Measurements from ENCODE around the gene PPFIBP2. TPM values are rescaled to one million over a fixed set of nuclear protein-coding genes. Genes with fewer than 3 reads are reported as not detected.

Gene PPFIBP2
- total RNA-seq, 1 donor from 2014 or later: 8.7 TPM

DNA sequence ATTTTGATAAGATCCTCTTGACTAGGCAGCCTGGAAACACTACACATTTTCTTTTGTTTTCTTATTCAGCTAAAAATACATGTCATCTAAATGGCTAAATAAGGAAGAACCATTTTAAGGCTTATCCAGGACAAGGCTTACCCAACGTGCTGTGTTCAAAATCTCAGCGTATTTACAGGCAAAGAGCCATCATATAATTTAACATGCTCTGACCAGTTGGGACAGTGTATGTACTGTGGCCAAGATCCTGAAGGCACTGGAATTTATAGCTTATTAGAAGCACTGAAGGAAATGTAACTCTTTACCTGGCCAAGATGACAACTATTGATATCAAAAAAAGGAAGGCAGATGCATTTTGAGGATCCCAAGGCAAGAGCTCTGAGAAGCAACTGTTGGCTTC lies 71.1 kb downstream of the PPFIBP2 start:
- peaks cover 3% of the 10 kb centered on the region for H3K27me3 Mint-ChIP-seq (ENCODE audit: insufficient read depth, low read depth)

DNA sequence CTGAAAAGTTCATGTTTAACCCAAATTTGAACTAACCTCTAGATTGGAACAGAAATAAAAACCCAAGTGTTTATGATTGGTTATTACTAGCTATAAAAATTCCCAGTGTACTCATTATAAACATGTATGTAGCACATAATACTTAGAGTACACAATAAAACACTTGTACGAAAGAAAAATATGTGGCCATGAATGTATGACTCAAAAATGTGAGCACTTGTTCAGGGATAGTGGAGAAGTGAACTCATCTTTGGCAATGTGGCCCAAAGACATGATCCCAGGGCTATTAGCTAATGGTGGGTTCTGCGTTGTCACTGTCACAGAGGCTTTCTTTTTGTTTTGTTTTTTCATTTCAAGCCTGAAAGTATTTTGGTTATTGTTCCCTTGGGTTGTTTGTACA lies 72.0 kb downstream of the PPFIBP2 start:
- Mint-ChIP-seq H3K4me3 (no peak overlapping the region), H3K27me3 (ENCODE audit: insufficient read depth, low read depth) (peaks cover 3% of the 10 kb centered on the region), H3K36me3 (no peaks in the 10 kb centered on the region), H3K4me1 (peaks cover 2% of the 10 kb centered on the region), H3K9me3 (peaks cover under 1% of the 10 kb centered on the region), H3K27ac (no peak overlapping the region)
- no peak overlapping the region for H2AFZ ChIP-seq (replicated peaks)
- H4K20me1 ChIP-seq (ENCODE audit: low read depth): no peaks in the 10 kb centered on the region
- H3K4me2 ChIP-seq: no peak overlapping the region
- peaks cover 19% of the 10 kb centered on the region for H3K4me1 ChIP-seq
- DNase-seq (ENCODE audit: low spot score): no peak
- no peaks in the 10 kb centered on the region for H3K9me3 ChIP-seq (ENCODE audit: low read depth)
- H3K27ac ChIP-seq: no peak overlapping the region
- H3F3A ChIP-seq (ENCODE audit: low read depth): no peaks in the 10 kb centered on the region
- no peak overlapping the region for H3K9ac ChIP-seq
- H3K36me3 ChIP-seq: no peaks in the 10 kb centered on the region
- no peak overlapping the region for H3K4me3 ChIP-seq
- TF ChIP-seq, protein P1, sequence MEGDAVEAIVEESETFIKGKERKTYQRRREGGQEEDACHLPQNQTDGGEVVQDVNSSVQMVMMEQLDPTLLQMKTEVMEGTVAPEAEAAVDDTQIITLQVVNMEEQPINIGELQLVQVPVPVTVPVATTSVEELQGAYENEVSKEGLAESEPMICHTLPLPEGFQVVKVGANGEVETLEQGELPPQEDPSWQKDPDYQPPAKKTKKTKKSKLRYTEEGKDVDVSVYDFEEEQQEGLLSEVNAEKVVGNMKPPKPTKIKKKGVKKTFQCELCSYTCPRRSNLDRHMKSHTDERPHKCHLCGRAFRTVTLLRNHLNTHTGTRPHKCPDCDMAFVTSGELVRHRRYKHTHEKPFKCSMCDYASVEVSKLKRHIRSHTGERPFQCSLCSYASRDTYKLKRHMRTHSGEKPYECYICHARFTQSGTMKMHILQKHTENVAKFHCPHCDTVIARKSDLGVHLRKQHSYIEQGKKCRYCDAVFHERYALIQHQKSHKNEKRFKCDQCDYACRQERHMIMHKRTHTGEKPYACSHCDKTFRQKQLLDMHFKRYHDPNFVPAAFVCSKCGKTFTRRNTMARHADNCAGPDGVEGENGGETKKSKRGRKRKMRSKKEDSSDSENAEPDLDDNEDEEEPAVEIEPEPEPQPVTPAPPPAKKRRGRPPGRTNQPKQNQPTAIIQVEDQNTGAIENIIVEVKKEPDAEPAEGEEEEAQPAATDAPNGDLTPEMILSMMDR (IDR thresholded peaks at IDR 0.05): no peak
- TF ChIP-seq EZH2phosphoT487 (IDR thresholded peaks at IDR 0.05): no peak
- TF ChIP-seq EZH2 (IDR thresholded peaks at IDR 0.05): no peak
- H3K79me2 ChIP-seq (ENCODE audit: low read depth): no peaks in the 10 kb centered on the region
- no peaks in the 10 kb centered on the region for H3K27me3 ChIP-seq

More for the DNA sequence above, 71.1 kb downstream of the PPFIBP2 start:
- Histone ChIP-seq H3K27me3 (no peaks in the 10 kb centered on the region), H3F3A (ENCODE audit: low read depth) (no peaks in the 10 kb centered on the region), H3K9me3 (ENCODE audit: low read depth) (no peaks in the 10 kb centered on the region), H3K4me2 (no peak overlapping the region), H3K4me3 (no peak overlapping the region), H4K20me1 (ENCODE audit: low read depth) (no peaks in the 10 kb centered on the region), H3K36me3 (no peaks in the 10 kb centered on the region), H3K4me1 (peaks cover 19% of the 10 kb centered on the region), H3K27ac (no peak overlapping the region), H3K9ac (no peak overlapping the region), H3K79me2 (ENCODE audit: low read depth) (no peaks in the 10 kb centered on the region), H2AFZ (replicated peaks) (no peak overlapping the region)
- TF ChIP-seq EZH2 (IDR thresholded peaks at IDR 0.05) (no peak), EZH2phosphoT487 (IDR thresholded peaks at IDR 0.05) (no peak)
- TF ChIP-seq, protein P1 (IDR thresholded peaks at IDR 0.05): no peak
- Mint-ChIP-seq H3K27ac (no peak overlapping the region), H3K4me1 (peaks cover 2% of the 10 kb centered on the region), H3K36me3 (no peaks in the 10 kb centered on the region), H3K9me3 (no peaks in the 10 kb centered on the region), H3K4me3 (no peak overlapping the region)
- DNase-seq (ENCODE audit: low spot score): no peak

DNA sequence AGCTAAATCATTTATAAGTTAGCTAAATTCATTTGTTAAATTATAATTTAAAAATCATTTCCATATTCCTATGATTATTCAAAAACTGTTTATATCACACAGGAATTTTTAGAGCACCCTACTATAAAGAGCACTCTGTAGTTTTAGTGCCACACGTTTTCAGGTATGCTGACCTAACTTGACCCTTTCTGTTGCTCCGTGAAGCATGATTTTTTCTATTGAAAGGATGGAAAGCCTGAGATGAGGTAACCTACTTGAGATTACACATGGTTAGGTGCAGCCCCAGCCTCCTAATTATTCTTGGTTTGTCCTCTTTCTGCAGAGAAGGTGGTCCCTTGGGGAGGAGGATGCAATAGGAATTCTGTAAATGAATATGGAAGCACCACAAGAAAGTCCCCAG lies 72.6 kb downstream of the PPFIBP2 start:
- no peak for TF ChIP-seq EZH2phosphoT487 (IDR thresholded peaks at IDR 0.05)
- peaks cover 2% of the 10 kb centered on the region for H3K9me3 Mint-ChIP-seq
- H3K4me3 Mint-ChIP-seq: no peak overlapping the region
- H3K9ac ChIP-seq: no peak overlapping the region
- no peaks in the 10 kb centered on the region for H3K9me3 ChIP-seq (ENCODE audit: low read depth)
- H3K27me3 Mint-ChIP-seq (ENCODE audit: insufficient read depth, low read depth): peaks cover 3% of the 10 kb centered on the region
- H3K4me2 ChIP-seq: peak overlapping the region; percentile 21
- no peak overlapping the region for H3K27ac ChIP-seq
- H4K20me1 ChIP-seq (ENCODE audit: low read depth): no peaks in the 10 kb centered on the region
- H3K36me3 ChIP-seq: no peaks in the 10 kb centered on the region
- H3K4me1 ChIP-seq: peaks cover 19% of the 10 kb centered on the region
- no peak overlapping the region for H3K4me3 ChIP-seq
- H3K36me3 Mint-ChIP-seq: no peaks in the 10 kb centered on the region
- no peaks in the 10 kb centered on the region for H3F3A ChIP-seq (ENCODE audit: low read depth)
- H3K4me1 Mint-ChIP-seq: peaks cover 2% of the 10 kb centered on the region
- H2AFZ ChIP-seq (replicated peaks): no peak overlapping the region
- H3K79me2 ChIP-seq (ENCODE audit: low read depth): no peaks in the 10 kb centered on the region
- no peak overlapping the region for H3K27ac Mint-ChIP-seq
- no peaks in the 10 kb centered on the region for H3K27me3 ChIP-seq
- DNase-seq (ENCODE audit: low spot score): no peak

DNA sequence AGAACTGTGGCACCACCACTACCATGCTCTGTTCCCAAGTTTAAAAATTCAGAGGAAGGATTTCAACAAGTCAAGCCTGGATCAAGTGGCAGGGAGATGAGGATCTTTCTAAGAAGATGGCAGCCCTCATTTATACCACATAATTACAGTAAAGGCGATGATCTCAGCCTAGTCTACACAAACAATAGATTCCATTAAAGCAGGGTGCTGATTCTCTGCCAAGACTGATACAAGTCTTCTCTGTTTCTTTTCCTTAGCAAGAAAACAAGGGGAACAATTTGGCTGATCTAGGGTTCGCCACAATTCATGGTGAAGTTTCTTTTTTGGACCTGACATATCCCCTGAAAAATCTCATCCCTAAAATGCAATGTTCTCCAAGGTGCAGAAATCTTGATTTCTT lies 73.9 kb downstream of the PPFIBP2 start:
- H3K4me1 ChIP-seq: peaks cover 19% of the 10 kb centered on the region
- no peaks in the 10 kb centered on the region for H3K27me3 ChIP-seq
- Mint-ChIP-seq H3K4me1 (peaks cover 2% of the 10 kb centered on the region), H3K27ac (no peak overlapping the region), H3K36me3 (no peaks in the 10 kb centered on the region), H3K27me3 (ENCODE audit: insufficient read depth, low read depth) (peaks cover 3% of the 10 kb centered on the region), H3K9me3 (peaks cover 2% of the 10 kb centered on the region), H3K4me3 (no peak overlapping the region)
- no peaks in the 10 kb centered on the region for H3K79me2 ChIP-seq (ENCODE audit: low read depth)
- no peak overlapping the region for H3K27ac ChIP-seq
- H2AFZ ChIP-seq (replicated peaks): no peak overlapping the region
- no peaks in the 10 kb centered on the region for H4K20me1 ChIP-seq (ENCODE audit: low read depth)
- no peak overlapping the region for H3K4me3 ChIP-seq
- H3K9me3 ChIP-seq (ENCODE audit: low read depth): no peaks in the 10 kb centered on the region
- DNase-seq (ENCODE audit: low spot score): no peak
- no peak overlapping the region for H3K9ac ChIP-seq
- TF ChIP-seq, protein P1 (IDR thresholded peaks at IDR 0.05): no peak
- no peaks in the 10 kb centered on the region for H3F3A ChIP-seq (ENCODE audit: low read depth)
- H3K36me3 ChIP-seq: no peaks in the 10 kb centered on the region
- H3K4me2 ChIP-seq: no peak overlapping the region

All from neural progenitor cell (in vitro differentiated cells).